Measurements from ENCODE around the gene SLC11A2.
A peak's percentile ranks its signal among the peaks of the same experiment; 100 is the strongest.

The SLC11A2 gene

DNA sequence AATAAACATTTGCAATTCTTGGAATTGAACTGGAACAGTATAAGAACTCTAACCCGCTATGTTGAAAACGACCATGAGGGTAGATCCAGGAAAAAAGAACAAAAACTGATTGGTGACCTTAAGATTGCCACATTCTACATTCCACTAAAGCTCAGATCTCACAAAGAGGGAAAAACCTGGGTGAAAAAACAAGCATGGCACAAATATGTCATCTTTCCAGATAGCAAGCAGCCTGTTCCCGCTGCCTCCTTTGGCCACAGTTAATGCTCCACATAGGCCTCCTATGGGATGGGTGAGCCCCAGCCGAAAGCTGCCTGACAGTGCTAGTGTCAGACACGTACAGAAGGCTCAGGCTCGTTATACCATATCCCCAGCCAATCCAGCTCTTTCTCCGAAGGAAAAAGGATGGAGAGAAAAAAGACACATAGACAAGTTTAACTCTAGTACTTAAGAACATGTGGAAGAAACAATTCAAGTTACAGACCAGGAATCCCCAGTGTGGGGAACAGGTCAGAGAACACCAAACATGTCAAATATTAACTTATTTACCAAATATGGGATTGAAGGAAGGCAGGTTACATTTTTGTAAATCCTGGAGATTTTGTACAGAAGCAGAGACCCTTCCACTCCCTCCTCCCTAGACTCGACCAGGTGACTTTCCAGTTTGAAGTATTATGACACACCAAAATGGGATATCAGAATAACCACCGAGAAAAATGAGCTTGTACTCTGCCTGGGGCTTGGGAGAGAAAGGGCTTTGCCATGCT lies 36.6 kb upstream of the SLC11A2 start:
- no peaks in the 10 kb centered on the region for H3K27me3 ChIP-seq (ENCODE audit: insufficient read depth, insufficient read length)
- DNase-seq (ENCODE audit: low read depth, low spot score) = no peak
- H3K36me3 ChIP-seq (ENCODE audit: insufficient read depth, insufficient read length, low read length) = peaks cover 95% of the 10 kb centered on the region
- H3K9me3 ChIP-seq (ENCODE audit: insufficient read depth, low read length) = no peaks in the 10 kb centered on the region
- H3K4me3 ChIP-seq (ENCODE audit: insufficient read length, low read depth) = no peak overlapping the region
- TF ChIP-seq SUZ12 (IDR thresholded peaks at IDR 0.05; ENCODE audit: extremely low read depth, insufficient read depth, insufficient read length) = no peak
- TF ChIP-seq ZNF274 (IDR thresholded peaks at IDR 0.05; ENCODE audit: low read depth, low read length) = no peak
- no peak for TF ChIP-seq YY1 (IDR thresholded peaks at IDR 0.05; ENCODE audit: insufficient read depth, insufficient read length)
- no peak overlapping the region for H3K9ac ChIP-seq (ENCODE audit: insufficient read length, low read depth)
- no peaks in the 10 kb centered on the region for H3K4me1 ChIP-seq (ENCODE audit: insufficient read depth, insufficient read length)

DNA sequence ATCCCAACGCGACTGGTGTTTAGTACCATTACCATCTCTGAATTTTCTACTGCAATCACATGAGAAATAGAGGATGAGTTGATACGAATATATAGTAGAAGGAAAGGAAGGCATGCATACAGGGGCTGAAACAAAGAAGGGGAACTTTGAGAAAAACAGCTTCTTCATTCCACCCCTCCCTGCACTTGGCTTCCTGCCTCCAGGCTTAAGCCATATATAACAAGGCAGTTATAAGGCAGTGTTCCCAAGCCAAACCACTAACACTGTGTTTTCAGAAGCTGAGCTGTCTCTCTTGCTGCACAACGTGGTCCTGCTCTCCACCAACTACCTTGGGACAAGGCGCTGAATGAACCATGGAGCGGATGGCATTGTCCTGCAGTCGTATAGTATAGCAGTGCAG lies 32.9 kb upstream of the SLC11A2 start:
- H3K27me3 ChIP-seq (ENCODE audit: insufficient read depth, insufficient read length) = no peaks in the 10 kb centered on the region
- H3K9me3 ChIP-seq (ENCODE audit: insufficient read depth, low read length) = no peaks in the 10 kb centered on the region
- no peak for DNase-seq (ENCODE audit: low read depth, low spot score)
- no peaks in the 10 kb centered on the region for H3K4me1 ChIP-seq (ENCODE audit: insufficient read depth, insufficient read length)
- no peak overlapping the region for H3K4me3 ChIP-seq (ENCODE audit: insufficient read length, low read depth)
- peaks cover 84% of the 10 kb centered on the region for H3K36me3 ChIP-seq (ENCODE audit: insufficient read depth, insufficient read length, low read length)
- TF ChIP-seq ZNF274 (IDR thresholded peaks at IDR 0.05; ENCODE audit: low read depth, low read length) = no peak
- no peak for TF ChIP-seq YY1 (IDR thresholded peaks at IDR 0.05; ENCODE audit: insufficient read depth, insufficient read length)
- no peak overlapping the region for H3K9ac ChIP-seq (ENCODE audit: insufficient read length, low read depth)

DNA sequence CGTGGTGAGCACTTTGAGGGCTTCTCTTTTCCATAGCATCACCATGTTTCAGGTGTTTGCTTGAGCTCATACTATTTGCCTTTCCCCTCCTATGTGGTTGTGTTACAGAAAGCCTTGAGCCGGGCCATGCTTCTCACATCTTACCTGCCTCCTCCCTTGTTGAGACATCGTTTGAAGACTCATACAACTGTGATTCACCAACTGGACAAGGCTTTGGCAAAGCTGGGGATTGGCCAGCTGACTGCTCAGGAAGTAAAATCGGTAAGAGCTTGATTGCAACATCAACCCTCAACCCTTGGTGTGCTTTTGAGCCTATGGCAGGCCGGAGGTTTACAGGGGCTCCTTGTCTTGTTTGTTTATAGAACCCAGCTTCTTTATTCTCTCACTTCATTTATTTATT lies 30.1 kb upstream of the SLC11A2 start:
- TF ChIP-seq ZNF274 (IDR thresholded peaks at IDR 0.05; ENCODE audit: low read depth, low read length) (no peak), SUZ12 (IDR thresholded peaks at IDR 0.05; ENCODE audit: extremely low read depth, insufficient read depth, insufficient read length) (no peak), YY1 (IDR thresholded peaks at IDR 0.05; ENCODE audit: insufficient read depth, insufficient read length) (no peak)
- Histone ChIP-seq H3K27me3 (ENCODE audit: insufficient read depth, insufficient read length) (no peaks in the 10 kb centered on the region), H3K4me1 (ENCODE audit: insufficient read depth, insufficient read length) (no peaks in the 10 kb centered on the region), H3K9me3 (ENCODE audit: insufficient read depth, low read length) (no peaks in the 10 kb centered on the region), H3K9ac (ENCODE audit: insufficient read length, low read depth) (no peak overlapping the region), H3K4me3 (ENCODE audit: insufficient read length, low read depth) (no peak overlapping the region), H3K36me3 (ENCODE audit: insufficient read depth, insufficient read length, low read length) (peaks cover 76% of the 10 kb centered on the region)
- DNase-seq (ENCODE audit: low read depth, low spot score) = no peak

DNA sequence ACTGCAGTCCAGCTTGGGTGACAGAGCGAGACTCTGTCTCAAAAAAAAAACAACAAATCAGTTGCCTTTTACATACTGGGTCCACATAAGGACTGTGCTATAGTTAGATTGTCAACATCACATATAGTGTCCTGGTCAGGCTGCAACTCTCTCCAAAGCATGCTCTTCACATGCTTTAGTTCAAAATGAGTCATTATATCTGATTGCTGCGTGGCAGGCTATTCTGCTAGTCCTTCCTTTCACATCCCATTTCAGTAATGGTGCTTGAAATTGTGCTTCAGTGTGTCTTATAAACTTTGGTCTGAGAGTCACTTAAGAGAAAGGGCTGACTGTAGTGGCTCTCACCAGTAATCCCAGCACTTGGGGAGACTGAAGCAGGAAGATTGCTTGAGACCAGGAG lies 28.9 kb upstream of the SLC11A2 start:
- Histone ChIP-seq H3K27me3 (ENCODE audit: insufficient read depth, insufficient read length) (no peaks in the 10 kb centered on the region), H3K36me3 (ENCODE audit: insufficient read depth, insufficient read length, low read length) (peaks cover 68% of the 10 kb centered on the region)

DNA sequence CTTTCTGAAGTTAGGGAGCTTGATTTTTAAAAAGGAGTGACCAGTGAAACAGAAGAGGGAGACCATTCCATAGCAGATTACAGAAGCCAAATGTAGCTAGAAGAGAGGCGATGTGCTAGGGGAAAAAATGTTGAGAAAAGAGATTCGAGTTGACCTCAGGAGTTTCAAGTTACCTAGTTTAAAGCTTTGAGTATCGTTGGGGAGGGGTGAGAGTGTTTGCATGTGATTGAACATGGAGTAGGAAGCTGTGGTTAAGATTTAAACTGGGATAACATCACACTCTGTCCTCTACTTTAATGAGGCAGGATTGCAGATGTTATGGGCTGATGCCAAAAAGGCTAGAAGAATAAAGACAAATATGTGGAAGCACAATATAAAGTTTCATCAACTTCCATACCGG lies 25.6 kb upstream of the SLC11A2 start:
- Histone ChIP-seq H3K9me3 (ENCODE audit: insufficient read depth, low read length) (no peaks in the 10 kb centered on the region), H3K4me3 (ENCODE audit: insufficient read length, low read depth) (no peak overlapping the region), H3K27me3 (ENCODE audit: insufficient read depth, insufficient read length) (no peaks in the 10 kb centered on the region), H3K36me3 (ENCODE audit: insufficient read depth, insufficient read length, low read length) (peaks cover 51% of the 10 kb centered on the region), H3K4me1 (ENCODE audit: insufficient read depth, insufficient read length) (no peaks in the 10 kb centered on the region), H3K9ac (ENCODE audit: insufficient read length, low read depth) (no peak overlapping the region)
- DNase-seq (ENCODE audit: low read depth, low spot score) = no peak
- TF ChIP-seq ZNF274 (IDR thresholded peaks at IDR 0.05; ENCODE audit: low read depth, low read length) = no peak
- no peak for TF ChIP-seq SUZ12 (IDR thresholded peaks at IDR 0.05; ENCODE audit: extremely low read depth, insufficient read depth, insufficient read length)
- TF ChIP-seq YY1 (IDR thresholded peaks at IDR 0.05; ENCODE audit: insufficient read depth, insufficient read length) = no peak

More for the DNA sequence above, 28.9 kb upstream of the SLC11A2 start:
- H3K9me3 ChIP-seq (ENCODE audit: insufficient read depth, low read length) = no peaks in the 10 kb centered on the region
- TF ChIP-seq YY1 (IDR thresholded peaks at IDR 0.05; ENCODE audit: insufficient read depth, insufficient read length) (no peak), ZNF274 (IDR thresholded peaks at IDR 0.05; ENCODE audit: low read depth, low read length) (no peak), SUZ12 (IDR thresholded peaks at IDR 0.05; ENCODE audit: extremely low read depth, insufficient read depth, insufficient read length) (no peak)
- H3K9ac ChIP-seq (ENCODE audit: insufficient read length, low read depth) = no peak overlapping the region
- no peaks in the 10 kb centered on the region for H3K4me1 ChIP-seq (ENCODE audit: insufficient read depth, insufficient read length)
- no peak for DNase-seq (ENCODE audit: low read depth, low spot score)
- H3K4me3 ChIP-seq (ENCODE audit: insufficient read length, low read depth) = no peak overlapping the region

DNA sequence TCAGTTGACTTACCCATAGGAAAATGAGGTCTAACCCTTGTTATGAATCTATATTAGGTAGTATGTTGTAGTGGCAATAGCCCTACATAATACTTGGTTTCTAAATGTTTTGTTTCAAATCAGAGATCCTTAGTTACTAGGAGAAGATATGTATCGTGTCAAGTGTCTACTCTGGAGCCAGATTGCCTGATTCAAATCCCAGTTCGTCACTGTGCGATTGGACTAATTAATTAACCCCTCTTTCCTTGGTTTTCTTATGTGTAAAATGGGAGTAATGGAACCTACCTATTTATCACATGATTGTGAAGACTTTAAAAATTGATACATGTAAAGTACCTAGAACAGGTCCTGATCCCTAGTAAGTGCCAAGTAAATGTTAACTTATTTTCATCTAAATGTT lies 23.3 kb upstream of the SLC11A2 start:
- no peak for TF ChIP-seq YY1 (IDR thresholded peaks at IDR 0.05; ENCODE audit: insufficient read depth, insufficient read length)
- TF ChIP-seq ZNF274 (IDR thresholded peaks at IDR 0.05; ENCODE audit: low read depth, low read length) = no peak
- TF ChIP-seq SUZ12 (IDR thresholded peaks at IDR 0.05; ENCODE audit: extremely low read depth, insufficient read depth, insufficient read length) = no peak
- Histone ChIP-seq H3K36me3 (ENCODE audit: insufficient read depth, insufficient read length, low read length) (peaks cover 31% of the 10 kb centered on the region), H3K27me3 (ENCODE audit: insufficient read depth, insufficient read length) (no peaks in the 10 kb centered on the region), H3K4me3 (ENCODE audit: insufficient read length, low read depth) (peak overlapping the region; percentile 65), H3K4me1 (ENCODE audit: insufficient read depth, insufficient read length) (no peaks in the 10 kb centered on the region), H3K9ac (ENCODE audit: insufficient read length, low read depth) (peak overlapping the region; percentile 79), H3K9me3 (ENCODE audit: insufficient read depth, low read length) (no peaks in the 10 kb centered on the region)
- DNase-seq (ENCODE audit: low read depth, low spot score) = no peak

DNA sequence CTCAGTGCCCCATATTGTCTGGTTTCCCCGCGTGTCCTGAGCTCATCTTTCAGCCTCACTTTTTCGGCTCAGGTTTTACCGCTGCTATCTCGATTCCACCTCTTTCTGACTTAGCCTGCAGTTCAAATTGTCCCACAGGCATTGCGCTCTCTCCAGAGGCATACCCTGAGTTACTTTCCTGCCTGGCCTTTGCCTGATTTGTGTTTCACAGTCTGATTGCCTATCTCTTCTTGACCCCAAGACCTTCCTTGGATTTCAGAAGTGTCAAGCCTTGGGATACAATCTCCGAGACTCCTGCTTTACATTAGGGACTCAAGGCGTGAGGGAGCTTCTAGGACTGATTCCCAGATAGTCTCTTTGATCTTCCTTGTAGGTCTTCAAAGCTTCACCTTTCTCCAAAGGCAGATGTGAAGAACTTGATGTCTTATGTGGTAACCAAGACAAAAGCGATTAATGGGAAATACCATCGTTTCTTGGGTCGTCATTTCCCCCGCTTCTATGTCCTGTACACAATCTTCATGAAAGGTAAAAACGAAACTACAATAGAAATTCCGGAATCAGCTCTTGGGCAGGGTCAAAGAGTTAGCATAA lies 22.6 kb upstream of the SLC11A2 start:
- TF ChIP-seq SUZ12 (IDR thresholded peaks at IDR 0.05; ENCODE audit: extremely low read depth, insufficient read depth, insufficient read length) (no peak), ZNF274 (IDR thresholded peaks at IDR 0.05; ENCODE audit: low read depth, low read length) (no peak), YY1 (IDR thresholded peaks at IDR 0.05; ENCODE audit: insufficient read depth, insufficient read length) (no peak)
- no peaks in the 10 kb centered on the region for H3K9me3 ChIP-seq (ENCODE audit: insufficient read depth, low read length)
- H3K4me1 ChIP-seq (ENCODE audit: insufficient read depth, insufficient read length) = no peaks in the 10 kb centered on the region
- no peaks in the 10 kb centered on the region for H3K27me3 ChIP-seq (ENCODE audit: insufficient read depth, insufficient read length)
- peak overlapping the region; percentile 65 for H3K4me3 ChIP-seq (ENCODE audit: insufficient read length, low read depth)
- peak overlapping the region; percentile 79 for H3K9ac ChIP-seq (ENCODE audit: insufficient read length, low read depth)
- DNase-seq (ENCODE audit: low read depth, low spot score) = no peak
- H3K36me3 ChIP-seq (ENCODE audit: insufficient read depth, insufficient read length, low read length) = peaks cover 24% of the 10 kb centered on the region
